LoVo (cell line): Measurements from ENCODE around the gene MMP8.
"Not testable (repeated sequence)": the region's sequence is repeated elsewhere in the genome, so short reads cannot be mapped to it uniquely, and the experiment has no call there.

ENCODE experiments used
- DNase-seq: peaks from one replicate; pipeline ENCODE4 v3.0.0-alpha.2; 2016; ENCODE audit warnings: low spot score

The MMP8 gene, protein sequence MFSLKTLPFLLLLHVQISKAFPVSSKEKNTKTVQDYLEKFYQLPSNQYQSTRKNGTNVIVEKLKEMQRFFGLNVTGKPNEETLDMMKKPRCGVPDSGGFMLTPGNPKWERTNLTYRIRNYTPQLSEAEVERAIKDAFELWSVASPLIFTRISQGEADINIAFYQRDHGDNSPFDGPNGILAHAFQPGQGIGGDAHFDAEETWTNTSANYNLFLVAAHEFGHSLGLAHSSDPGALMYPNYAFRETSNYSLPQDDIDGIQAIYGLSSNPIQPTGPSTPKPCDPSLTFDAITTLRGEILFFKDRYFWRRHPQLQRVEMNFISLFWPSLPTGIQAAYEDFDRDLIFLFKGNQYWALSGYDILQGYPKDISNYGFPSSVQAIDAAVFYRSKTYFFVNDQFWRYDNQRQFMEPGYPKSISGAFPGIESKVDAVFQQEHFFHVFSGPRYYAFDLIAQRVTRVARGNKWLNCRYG

DNA sequence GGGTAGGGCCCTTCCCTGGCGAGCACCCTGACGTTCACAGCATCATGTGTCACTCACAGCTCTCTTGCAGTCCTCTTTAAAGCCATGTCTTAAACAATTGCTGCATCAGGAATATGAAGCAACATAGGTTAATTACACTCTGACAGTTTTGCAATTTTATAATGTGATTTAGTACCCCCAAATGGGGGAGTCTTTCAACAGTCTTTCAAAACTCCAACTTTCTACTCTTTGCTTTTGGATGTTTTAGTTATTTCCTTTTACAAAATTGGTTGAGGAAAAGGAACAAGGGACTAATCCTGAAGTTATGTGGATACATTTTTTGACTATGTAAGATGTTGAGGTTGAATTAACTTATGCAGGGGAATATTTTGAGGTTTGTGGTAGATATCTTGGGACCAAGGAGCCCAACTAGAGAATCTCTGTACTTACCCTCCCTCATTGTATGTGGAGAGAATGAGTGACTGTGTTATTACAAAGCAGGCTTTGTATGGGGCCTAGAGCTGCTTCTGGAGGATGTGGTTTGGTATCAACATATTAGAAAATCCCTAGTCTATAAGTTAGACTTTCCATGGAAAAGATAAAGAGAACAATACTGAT lies at the start of gene MMP8:
TSS of gene MMP8 (minus strand) at position 51 of the 597 bp plus-strand sequence. CDS start 99 bp downstream, outside the sequence.
- DNase-seq: no peak

DNA sequence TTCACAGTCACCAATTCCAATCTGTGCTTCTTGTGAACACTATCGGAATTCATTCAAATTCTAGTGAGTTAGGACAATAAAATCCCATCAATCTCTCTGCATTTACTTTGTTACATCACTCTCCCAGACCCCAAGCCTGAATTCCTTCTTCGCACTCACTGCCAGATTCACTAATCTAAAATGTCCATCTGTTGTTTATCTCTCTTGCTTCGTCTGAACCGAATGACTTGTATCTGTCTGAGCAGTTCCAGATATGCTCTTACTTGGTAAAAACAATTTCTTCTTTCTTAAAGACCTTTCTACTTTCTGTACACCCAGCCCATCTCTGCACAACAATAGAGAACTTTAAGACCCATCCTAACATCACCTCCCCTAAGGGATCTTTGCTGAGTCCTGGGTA lies 48.6 kb upstream of the MMP8 start:
- DNase-seq: no peak

DNA sequence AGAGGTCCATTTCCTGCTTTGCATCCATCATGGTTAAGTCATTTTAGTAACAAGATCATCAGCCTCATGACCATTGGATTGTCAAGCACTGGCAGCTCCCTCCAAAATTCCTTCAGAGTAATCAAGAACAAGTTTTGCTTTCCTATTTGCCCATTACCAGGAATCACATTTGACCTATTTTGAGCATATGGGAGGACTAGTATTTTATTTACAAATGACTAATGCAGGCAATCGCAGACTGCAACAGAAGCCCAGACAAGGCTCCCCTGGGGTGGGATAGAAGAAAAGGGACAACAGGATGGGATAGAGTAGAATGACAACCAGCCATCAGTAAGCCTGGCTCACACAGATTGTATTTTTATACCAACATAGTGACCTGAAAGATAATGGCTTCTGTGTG lies 46.6 kb upstream of the MMP8 start:
- no peak for DNase-seq

DNA sequence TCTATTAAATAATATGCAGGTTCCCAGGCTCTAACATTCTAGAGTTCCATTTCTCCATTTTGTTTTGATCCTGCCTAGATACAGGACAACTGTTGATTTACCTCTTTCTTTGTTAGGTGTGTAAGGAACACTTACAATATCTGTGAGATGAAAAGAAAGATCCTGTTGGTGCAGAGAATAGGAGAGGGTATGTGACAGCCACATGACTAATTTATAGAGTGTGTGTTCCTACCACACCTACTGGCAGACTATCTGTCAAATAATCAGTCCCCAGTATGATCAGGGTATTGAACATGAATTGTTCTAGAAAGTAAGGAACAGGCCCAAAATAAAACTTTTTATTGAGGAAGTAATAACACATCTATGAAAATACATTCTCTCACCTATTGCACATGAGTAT lies 45.4 kb upstream of the MMP8 start:
- no peak for DNase-seq

DNA sequence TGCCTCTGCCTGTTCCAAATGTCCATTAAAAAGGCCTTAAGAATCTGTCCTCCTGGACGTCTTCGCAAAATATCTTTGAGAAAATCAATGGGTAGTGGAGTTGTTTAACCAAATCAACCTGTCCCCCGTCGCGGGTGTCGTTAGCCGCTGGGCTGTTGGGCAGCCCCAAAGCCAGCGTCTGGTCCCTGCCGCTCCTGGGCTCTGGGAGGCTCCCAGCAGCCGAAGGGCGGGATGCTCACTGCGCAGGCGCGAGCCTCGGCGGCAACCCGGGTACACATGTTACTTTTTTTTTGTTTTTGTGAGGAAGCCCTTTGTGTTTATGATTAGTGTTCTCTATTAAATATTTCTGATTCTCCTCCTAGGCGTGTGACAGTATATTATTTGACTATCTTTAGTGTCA lies 43.0 kb upstream of the MMP8 start:
- no peak for DNase-seq

DNA sequence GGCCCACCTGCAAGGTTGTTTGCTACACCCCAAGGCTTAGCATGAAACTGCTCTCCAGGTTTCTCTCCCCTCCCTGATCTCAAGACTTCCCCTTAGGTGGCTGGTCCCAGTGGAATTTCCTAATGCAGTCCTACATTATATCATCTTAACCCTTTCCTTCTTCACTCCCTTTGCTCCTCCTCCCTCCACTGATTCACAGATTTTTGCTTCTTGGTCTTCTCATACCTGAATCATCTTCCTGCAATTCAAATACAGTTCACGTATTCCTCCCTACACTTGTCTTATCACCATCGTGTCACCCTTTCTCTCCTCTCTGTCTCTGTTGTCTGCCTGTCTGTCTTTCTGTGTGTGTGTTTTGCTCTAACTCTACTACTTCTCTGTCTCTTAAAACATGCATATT lies 38.7 kb upstream of the MMP8 start:
- no peak for DNase-seq

DNA sequence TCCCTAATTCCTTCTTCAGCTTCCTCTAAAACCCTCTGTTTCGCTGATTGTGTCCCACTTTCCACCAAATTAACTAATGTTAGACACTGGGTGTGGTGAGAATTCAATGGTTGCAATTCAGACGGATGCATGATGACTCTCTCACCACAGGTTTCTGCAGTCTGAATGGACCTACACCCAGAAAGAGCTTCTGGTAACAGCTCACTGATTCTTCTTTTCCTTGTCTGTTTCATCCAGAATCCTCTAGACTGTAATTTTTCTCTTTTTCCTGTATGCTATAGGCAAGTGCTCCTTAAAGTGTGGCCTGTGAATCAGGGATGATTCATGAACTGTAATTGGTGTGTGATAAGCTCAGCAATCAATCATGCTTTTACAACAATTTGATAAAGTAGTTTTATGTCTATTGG lies 37.6 kb upstream of the MMP8 start:
- no peak for DNase-seq

DNA sequence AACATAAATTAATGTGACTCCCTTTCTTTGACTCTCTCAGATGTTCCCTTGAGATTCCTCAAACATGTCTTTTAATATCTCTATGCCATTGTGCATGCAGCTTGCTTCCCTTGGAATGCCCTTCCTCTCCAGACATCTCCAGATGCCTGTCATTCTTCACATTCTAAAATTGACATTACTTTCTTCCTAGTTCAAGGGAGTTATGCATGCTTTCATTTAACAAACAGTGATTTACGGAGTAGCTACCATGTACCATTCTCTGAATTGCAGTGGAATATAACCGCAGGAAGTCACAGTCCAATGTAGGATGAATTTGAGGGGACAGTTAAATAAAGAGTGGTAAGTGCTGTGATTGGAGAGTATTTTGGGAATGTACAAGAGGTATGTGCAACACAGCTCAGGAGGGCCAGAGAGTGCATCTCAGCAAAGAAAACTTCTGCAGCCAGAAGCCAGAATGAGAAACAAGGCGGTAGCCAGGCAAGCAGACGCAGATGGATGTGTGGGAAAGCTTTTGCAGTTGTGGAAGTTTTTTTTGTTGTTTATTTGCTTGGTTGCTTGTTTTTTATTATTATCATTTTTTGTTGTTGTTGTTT lies 37.0 kb upstream of the MMP8 start:
- DNase-seq: no peak

DNA sequence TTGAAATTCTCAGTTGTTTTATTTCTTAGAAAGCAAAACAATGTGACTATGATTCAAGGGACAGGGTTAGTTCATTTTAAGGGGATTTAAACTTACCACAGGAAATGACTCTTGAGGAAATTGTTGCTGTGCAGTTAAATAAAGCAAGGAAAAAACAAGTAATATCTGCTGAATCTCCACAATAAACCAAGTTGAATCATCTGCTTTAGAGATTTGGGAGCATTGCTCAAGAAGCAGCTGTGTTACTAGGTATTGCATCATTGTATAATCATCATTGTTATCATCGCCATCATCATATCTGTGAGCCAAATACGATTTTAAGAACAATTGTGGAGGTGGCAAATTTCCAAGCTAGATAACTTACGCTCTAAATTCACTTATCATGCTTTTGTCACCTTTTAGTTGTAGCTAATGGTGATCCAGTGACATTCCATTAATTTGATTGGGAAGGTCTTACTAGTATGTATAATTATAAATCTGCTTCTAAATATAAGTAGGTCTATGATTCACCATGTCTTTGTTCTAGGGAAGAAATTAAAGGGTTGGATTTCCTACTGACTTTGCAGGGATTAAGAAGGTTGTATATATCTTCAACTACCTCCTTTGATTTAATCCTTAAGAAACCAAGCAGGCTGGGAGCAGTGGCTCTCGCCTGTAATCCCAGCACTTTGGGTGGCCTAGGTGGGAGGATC lies 35.7 kb upstream of the MMP8 start:
- peak; percentile 60 for DNase-seq

DNA sequence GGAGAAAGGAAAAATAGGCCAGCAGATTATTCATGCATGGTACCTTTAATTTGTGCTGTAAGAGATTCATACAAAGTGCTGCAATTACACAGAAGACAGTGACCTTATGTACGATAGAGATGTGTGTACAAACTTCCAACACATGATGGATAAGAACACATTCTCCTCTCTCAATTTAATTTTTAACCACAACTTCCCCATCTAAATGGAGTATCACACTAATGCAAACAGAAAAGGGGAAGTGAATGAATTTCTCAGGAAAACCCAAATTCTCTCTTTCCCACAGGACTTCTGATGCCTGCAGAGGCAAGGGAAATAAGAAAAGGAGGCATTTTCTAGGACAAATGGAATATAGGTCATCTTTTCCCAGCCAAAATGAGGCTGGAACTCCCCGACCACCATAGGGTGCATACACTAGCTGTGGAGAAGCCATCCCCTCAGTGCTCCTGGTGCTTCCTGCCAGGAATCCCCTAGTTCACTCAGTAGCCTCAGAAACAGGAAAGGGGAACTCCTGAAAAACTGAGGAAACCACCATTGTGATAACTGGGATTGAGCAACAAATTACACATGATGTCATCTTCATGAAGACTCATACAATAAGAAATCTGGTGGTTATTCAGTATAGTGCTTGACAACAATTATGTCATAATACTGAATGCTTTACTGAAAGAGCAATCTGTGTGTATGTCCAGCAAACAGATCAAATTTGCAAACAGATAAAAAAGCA lies 33.2 kb upstream of the MMP8 start:
- no peak for DNase-seq

DNA sequence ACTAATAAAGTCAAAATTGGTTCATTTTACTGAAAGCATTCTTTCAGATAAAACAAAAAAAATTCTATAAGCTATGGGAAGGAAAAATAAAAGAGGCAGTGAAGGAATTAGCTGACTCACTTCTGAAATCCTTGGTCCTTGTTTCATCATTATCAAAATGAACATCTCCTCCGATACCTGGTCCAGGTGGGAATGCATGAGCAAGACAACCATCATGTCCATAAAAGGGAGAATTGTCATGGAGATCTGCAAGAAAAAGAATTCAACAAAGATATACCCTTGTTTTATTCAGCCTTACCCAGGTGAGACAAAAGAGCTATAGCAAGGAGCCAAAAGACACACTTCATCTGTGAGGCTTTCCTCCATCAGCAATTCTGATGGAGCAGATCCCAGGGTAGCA lies 28.5 kb upstream of the MMP8 start:
- DNase-seq: no peak

DNA sequence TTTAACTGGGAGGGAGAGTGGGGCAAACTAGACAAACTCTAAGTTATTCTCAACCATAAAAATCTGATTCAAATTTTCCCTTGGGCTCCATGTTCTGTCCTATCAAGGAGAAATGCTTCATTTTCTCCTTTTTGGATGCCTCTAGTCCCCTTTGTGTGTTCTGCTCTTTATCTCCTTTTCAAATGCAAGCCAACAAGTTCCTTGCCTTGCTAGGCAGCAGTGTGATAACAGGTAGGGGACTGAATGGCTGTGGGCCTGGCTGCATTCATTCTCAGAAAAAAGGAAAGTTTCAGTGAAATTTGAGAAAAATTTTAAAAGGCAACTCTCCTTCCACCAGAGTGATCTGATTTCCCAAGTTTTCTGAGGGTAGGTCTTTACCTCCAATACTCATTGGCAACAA lies 26.9 kb upstream of the MMP8 start:
- DNase-seq: no peak

DNA sequence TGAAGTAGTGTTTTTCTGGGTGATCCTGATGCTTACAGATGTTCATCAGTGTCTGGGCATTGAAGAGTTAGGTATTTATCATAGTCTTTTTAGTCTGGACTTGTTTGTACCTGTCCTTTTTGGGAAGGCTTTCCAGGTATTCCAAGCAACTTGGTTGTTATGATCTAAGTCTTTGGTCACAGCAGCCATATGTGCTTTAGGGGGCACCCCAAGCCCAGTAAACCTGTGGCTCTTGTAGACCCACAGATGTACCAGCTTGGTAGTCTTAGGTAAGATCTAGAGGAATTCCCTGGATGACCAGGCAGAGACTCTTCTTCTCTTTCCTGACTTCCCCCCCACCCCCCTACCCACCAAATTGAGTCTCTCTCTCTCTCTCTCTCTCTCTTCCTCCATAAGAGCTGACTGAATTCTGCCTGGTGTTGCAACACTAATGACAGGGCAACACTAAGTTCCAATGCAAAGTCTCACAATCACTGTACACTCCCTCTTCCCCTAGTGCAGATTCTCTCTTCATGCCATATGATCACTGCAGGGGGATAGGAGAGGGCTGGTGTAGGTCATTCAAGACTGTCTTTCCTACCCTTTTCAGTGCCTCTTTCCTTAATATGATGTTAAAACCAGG lies 24.5 kb upstream of the MMP8 start:
- DNase-seq: no peak

DNA sequence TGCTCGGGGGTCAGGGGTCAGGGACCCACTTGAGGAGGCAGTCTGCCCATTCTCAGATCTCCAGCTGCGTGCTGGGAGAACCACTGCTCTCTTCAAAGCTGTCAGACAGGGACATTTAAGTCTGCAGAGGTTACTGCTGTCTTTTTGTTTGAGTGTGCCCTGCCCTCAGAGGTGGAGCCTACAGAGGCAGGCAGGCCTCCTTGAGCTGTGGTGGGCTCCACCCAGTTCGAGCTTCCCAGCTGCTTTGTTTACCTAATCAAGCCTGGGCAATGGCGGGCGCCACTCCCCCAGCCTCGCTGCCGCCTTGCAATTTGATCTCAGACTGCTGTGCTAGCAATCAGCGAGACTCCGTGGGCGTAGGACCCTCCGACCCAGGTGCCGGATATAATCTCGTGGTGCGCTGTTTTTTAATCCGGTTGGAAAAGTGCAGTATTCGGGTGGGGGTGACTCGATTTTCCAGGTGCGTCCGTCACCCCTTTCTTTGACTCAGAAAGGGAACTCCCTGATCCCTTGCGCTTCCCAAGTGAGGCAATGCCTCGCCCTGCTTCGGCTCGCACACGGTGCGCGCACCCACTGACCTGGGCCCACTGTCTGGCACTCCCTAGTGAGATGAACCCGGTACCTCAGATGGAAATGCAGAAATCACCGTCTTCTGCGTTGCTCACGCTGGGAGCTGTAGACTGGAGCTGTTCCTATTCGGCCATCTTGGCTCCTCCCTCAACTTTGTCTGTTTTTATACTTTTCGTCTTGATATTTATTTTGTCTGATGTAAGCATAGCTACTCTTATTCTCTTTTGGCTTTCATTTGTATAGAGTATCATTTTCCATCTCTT lies 22.2 kb upstream of the MMP8 start:
- not testable (repeated sequence) for DNase-seq

DNA sequence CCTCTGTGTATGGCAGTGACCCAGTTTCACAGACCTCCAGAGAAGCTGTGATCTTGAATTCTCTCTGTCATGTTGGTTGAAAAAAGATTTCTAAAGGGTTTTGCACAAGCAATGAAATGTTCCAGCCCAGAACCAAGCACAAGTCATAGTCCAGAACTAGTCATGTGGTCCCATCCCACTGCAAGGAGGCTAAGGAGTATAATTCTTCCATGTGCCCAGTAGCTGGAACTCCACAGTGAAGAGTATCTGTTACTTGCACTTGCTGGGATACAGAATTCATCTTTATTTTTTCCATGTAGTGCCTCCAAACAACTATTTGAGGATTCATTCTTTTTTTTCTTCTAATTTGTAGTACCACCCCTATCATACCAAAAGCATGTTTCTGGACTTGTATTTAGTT lies 9.9 kb upstream of the MMP8 start:
- no peak for DNase-seq

DNA sequence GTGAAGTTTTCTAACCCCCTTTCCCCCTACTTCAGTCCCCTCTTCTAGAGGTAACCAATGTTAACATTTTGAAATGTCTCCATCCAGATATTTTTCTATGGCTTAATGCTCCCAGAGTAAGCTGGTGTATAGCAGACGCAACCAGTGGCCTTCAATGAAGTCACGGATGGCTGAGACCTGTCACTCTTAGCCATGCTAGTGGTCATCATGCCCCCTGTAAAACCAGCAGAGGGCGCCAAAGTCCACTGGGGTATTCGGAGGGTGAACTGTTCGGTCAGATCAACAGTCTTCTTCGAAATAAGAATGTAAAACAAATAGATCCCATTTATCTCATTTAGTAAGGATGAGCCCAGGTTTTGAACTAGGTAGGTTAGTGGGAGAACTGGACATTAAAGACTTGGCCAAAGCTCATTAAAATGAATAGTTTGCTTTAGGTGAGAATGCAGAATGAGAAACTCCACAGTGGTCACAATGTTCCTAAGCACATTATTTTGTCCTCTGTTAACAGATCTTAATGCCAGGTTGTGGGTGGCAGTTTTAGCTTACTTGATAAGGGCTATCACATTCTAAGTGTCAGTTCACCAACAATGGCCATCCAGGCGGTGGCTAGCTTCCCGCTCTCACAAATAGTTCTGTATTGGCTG lies 8.6 kb upstream of the MMP8 start:
- DNase-seq: peak; percentile 65

DNA sequence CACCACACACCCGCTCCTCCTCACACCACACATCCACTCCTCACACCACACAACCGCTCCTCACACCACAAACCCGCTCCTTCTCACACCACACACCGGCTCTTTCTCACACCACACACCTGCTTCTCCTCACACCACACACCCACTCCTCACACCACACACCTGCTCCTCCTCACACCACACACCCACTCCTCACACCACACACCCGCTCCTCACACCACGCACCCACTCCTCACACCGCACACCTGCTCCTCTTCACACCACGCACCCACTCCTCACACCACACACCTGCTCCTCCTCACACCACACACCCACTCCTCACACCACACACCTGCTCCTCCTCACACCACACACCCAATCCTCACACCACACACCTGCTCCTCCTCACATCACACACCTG lies 6.2 kb upstream of the MMP8 start:
- DNase-seq: not testable (repeated sequence)

DNA sequence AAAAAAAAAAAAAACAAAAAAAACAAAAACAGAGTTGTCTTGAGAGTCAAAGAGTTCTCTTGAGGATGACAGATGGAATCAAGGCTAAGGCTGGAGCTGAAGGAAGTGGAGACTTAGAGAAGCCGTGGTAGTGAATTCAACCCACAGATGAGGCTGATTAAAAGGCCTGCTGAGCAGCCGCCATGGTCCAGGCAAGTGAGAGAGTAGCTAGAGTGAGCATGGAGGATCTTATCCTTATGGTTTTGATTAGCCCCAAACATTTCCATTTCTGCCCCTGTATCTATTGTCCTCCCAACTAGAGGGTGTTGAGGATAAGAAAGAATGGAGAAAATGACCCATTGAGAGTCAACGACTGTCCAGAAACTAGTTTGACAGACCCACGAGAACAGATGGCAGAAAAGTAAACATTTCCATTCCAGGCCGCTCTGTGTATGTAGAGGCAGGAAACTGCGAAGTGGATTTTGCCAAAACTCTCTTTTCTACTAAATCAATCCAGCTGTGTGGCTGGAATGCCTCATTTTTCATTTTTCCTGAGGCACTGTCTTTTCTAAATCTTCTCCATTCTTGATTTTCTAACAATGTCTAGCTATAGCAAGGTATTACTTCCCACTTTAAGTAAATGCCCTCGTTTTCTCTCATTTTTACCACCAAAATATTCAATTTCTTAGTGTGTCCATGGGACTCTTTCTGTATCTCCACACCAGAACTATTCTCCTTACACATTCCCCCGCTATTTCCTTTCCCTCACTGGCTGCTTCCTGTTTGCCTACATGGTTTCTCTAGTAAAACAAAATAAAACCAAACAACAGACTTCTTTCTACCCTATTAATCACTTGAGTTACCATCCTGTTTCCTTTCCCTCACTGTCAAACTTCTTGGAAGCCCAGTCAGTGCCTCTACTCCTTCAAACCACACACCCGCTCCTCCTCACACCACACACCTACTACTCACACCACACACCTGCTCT lies 5.4 kb upstream of the MMP8 start:
- no peak for DNase-seq

DNA sequence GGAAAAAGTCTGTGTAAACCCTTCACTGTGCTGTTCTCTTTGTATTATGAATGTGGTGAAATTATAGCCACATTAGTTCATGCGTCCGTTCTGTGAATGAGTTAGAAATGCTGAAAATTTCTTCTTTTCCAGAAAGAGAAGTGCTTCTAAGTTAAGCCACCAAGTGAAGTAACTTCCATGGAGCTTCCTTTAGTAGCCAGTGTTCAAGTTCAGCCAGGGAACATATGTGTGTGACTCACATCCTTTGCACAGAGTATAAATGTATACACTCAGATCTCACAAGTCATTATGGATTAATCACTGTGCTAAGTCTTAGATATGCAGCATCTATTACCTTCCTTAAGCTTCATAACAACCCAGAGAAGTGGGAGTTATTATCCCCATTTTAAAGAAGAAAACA lies 3.1 kb upstream of the MMP8 start:
- no peak for DNase-seq
